Dermis microvascular lymphatic vessel endothelial cell (primary cell): ENCODE measurements around the gene MPEG1. TPM values are rescaled to one million over a fixed set of nuclear protein-coding genes. Genes with fewer than 3 reads are reported as not detected.

Experiments
- DNase-seq, 2 donors: peaks; one replicate each; pipeline versions ENCODE4 v3.0.0 to v3.0.0-alpha.2; 2010; ENCODE audit warnings: low read depth in 2 of 2
- total RNA-seq: library from RNA; depleted of rRNA; stranded (reverse); fragments of >200 nt; gene quantifications from 2 replicates; pipeline ENCODE4 v1.2.1, GENCODE V29; 2014

Gene MPEG1
- total RNA-seq, 1 donor from 2014 or later, result not detected

DNA sequence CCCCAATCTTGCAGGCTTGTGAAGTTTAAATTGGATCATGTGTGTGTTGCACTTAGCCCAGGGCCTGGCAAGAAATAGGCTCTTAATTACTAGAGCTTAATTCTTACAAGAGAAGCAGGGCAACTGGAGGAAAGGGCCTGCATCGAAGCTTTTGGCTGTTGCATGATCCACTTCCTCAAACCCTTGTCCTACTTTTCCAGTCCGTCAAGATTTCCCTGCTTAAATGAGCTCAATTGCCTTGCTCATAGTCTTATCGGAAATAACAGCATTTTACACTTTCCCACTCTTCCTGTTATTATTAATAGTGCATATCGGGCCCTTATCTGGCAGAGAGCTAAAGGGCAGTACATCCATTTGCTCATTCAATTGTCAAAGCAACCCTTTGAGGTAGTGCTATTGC lies 22.7 kb downstream of the MPEG1 start:
- DNase-seq, result peak in 1 of 2 donors; percentile 54

DNA sequence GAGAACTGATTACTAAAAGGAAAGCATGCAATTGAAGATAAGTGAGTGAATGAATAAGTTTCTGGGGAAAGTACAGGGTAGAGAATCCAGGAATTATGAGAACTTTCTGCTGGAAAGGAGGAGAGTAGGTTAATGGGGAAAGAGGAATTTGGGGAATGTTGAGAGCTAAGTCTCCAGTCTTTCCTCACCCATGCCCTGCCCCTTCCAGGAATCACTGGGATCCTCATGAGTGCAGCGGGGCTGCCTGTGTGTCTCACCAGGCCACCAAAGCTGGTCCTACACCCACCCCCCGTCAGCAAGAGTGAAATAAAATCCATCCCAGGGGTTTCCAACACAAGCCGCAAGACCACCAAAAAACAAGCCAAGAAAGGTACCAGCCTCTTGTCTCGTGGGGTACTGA lies 23.8 kb downstream of the MPEG1 start:
- no peak for DNase-seq

DNA sequence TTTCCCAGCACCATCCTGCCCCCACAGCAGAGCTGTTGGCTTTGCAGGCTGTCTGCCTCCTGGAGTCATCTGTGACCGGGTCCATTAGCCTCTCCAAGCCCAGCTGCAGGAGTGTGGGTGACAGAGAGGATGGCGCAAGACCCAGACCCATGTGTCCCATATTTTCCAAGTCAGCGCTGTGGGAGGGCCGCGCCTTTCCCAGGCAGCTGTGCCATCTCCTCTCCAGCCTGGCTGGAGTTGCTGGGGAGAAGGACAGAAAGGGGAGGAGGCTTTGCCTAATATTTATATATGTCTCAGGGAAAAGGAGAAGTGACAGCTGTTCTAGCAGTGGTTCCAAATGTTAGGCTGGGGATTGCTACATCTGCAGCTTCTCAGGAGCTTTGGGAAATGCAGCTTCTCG lies 25.1 kb downstream of the MPEG1 start:
- DNase-seq, result no peak

DNA sequence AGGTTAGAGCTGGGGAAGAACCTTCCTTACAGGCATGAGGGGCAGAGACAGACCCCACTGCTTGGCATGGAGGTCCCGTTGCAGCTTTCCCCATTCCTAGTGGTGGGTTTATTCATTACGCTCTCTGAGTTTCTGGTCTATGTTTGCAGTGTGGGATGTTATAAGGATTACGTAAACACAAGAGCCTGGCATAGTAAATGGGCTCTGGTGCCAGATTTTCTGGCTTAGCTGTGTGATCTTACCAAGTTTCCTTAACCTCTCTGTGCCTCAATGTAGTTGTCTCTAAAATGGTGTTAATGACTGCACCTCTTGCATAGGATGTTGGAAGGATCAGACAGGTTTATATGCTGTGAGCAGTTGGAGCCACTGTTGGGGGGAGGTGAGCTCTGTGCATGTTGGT lies 25.7 kb downstream of the MPEG1 start:
- DNase-seq, result no peak

DNA sequence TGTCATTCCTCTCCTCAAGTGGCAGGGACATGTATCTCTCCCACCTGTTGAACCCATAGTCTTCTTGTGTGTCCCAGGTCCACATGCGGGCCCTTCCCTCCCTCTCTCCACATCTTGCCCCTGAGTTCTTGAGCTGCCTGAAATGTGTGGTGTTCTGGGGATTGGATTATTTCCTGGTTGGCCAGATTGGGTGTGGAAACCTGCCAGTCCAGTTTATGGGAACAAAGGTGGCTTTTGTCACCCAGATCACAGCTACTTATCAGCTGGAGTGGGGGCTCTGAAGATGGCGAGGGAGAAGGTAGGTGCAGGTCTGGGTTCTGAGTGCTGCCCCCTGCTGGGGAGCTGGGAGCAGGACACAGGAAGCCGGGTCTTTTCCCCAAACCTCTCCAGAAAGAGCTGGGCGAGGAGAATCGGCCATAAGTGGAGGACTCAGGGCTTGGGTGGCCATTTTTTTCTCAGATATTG lies 26.6 kb downstream of the MPEG1 start:
- peak in 1 of 2 donors; percentile 12 for DNase-seq

DNA sequence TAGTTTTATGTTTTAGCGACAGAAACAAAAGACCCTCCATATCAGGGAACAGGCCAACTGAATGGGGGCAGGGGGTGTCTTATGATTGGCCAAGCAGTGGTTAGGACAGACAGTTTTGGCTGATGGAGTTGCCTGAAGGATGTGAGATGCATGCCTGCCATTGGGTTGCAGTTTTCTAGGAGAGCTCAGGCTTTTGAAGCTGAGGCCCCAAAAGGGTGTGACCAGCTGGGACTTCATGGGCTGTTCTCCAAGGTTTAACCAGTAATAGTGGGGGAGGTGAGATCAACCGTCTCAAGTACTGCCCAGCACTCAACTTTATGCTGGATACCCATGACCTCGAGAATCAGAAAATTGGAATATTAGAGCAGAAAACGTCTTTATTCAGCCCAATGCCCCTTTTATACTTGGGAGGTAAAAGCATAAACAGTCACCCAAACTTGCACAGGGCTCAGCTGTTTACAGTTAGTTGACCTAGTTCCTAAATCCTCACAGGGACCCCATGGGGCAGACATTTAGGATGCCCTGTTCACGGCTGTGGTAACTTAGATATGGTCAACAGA lies 27.3 kb downstream of the MPEG1 start:
- DNase-seq, result no peak

DNA sequence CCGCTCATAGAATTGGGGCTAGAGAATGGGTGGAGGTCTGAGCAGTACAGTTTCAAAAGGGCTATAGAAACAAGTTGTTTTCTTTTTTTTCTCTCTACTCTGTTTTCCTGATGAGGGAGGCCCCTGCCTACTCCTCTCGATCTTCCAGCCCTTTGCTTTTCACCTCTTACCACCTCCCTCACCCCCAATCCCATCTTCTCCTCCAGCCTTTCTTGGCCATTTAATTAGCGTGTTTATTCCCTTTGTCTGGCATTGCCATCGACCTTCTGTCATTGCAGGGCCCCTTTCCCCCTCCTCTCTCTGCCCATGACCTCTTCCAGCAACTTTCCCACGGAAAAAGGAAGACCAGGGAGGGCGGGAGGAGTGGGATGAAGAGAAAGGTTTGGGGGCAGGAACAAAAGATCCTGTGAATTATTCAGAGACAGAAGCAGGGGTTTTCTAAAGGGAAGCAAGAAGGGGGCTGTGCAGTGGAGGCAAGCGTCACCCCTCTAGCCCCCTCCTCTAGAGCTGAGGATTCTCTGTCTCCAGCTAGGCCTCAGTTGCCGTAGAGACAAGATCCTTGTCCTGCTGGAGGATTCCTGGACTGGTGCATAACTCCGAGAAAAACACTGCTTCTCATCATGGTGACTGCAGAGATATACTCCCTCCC lies 27.9 kb downstream of the MPEG1 start:
- DNase-seq, result no peak

DNA sequence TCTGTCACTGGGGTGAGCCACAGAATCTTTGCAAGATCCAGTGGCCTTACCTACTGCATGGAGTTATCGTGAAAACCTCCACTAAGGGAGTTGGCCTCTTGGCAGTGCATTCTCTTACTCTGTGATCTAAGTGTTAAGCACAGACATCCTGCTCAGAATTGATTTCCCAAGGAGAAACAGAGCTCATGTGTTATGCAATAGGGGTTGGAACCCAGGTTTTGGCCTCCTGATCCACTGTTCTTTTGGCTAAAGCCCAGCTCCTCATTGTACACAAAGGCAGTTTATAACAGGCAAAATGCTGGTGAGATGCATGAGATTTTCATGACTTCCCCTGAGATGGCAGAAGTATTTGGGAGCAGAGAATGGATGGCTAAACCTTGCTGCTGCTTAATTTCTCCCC lies 29.0 kb downstream of the MPEG1 start:
- DNase-seq, result no peak

DNA sequence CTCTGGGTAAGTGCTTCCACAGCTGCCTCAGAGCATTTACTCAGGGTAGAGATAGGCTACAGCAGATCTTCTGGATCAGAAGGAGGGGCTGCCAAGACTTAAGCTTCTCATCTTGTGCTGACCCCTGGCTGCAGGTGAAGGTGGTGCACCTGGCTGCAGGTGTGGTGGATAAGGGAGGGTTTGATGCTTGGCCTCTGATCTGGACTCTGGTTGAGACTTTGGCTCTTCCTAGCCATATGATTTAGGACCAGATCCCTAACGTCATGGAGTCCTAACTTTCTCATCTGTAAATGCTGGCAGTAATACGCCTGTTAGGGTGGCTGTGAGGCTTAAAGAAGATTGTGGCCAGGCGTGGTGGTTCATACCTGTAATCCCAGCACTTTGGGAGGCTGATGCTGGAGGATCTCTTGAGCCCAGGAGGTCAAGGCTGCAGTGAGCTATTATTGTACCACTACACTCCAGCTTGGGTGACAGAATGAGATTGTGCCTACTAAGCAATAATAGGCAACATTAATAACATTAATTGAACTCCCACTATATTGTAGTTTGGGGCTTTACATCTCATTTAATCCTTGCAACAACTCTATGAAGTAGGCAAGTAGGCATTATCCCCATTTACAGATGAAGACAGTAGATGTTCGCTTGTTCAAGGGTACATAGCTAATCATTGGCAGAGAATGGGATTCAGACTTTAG lies 30.1 kb downstream of the MPEG1 start:
- no peak for DNase-seq

DNA sequence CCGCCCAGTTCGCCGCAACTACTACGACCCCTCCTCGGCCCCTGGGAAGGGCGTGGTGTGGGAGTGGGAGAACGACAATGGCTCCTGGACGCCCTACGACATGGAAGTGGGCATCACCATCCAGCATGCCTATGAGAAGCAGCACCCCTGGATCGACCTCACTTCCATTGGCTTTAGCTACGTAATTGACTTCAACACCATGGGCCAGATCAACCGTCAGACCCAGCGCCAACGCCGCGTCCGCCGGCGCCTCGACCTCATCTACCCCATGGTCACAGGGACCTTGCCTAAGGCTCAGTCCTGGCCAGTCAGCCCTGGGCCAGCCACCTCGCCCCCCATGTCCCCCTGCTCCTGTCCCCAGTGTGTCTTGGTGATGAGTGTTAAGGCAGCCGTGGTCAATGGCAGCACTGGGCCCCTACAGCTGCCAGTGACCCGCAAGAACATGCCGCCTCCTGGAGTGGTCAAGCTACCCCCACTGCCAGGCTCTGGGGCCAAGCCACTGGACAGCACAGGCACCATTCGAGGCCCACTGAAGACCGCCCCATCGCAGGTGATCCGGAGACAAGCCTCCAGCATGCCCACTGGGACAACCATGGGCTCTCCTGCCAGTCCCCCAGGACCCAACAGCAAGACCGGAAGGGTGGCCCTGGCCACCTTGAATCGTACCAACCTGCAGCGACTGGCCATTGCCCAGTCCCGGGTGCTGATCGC lies 30.8 kb downstream of the MPEG1 start:
- no peak for DNase-seq

DNA sequence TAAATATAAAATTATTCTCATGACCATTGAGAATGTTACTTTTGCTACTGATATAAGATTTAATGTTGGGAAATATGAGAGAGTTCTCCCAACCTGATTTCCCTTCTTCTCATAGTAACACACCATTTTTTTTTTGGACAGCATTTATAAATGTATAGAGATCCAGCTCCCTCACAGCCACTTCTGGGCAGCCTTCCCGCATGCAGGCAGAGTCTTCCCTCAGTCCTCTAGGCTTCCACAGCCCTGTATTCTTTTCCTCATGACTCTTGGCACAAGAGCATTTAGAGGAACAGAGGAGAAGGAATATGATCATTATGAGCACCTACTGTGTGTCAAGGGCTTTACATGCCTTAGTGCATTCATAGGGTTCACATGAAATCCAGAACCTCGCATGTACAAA lies 31.8 kb downstream of the MPEG1 start:
- DNase-seq, result no peak

DNA sequence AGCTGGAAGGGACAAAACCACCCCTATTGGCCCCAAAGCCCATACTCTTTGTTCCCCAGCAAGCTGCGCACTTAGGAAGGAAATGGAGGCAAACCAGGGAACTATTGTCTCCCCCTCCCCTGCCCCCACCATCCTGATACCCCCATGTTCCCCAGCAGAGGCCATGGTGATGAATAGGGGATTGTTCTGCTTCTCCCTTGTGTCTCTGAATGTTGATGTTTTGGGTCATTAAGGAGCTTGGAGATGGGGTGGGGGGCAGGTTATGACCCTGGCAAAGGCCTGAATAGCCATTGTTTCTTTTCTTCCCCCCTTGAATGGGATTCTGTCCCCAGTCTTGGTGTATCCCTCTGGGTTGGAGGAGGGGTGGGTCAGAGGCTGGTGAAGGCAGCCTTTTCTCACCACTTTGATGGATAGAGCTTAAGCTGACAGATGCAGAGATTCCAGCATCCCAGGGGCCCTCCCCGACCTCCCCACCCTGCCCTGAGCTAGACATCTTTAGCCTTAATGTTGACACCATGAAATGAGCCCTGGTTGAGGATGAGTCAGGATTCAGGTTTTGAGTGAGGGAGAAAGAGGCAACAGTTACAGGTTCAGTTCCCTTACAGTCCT lies 32.5 kb downstream of the MPEG1 start:
- DNase-seq, result no peak

DNA sequence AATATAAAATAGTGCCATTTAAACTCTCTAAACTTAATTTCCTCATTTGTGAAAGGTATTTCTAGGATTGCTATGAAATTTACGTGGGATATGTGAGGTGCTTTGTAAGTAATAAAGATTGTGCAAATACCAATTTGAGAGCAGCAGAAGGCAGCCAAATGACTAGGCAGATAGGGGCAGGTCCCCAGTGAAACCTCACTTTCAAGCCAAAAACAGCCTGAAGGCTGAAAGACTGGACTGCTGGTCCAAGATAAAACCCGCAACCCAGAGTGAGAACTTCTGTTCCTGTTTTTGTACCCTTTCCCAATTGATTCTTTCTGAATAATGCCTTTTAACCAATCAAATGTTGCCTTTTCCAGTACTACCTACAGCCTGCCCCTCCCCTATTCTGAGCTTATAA lies 33.6 kb downstream of the MPEG1 start:
- DNase-seq, result no peak

DNA sequence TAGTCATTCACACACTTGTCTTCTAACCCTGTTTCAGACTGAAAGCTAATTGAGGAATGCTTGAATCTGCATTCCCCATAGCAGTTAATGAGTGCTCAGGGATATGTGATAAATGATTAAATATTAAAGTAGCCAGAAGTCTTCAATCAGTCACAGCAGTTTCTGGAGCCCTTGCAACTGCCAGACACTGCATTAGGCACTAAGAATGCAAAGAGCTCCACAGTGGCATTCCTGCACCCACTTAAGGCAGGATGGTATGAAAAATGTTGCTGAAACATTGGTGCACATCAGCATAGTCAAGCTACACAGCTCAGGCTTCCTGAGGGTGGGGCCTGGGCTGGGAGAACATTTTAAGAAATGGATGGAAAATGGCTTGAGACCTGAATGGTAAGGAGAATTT lies 34.3 kb downstream of the MPEG1 start:
- DNase-seq, result no peak

DNA sequence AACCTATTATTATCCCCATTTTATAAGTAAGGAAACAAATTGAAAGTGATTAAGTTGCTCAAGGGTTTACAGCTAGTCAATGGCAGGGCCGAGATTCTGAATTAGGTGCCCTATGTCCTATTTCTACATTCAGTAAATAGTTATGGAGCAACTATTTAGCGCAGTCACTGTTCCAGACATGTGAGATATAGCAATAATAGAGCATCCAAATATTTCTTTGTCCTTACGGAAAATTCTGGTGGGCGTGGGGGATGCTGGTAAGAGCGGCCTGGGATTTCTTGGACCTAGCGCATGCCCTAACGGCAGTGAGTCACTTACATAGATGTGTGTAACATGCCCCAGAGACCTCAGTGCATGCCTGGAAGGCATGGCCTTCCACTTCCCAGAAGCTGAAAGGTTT lies 36.4 kb downstream of the MPEG1 start:
- no peak for DNase-seq

DNA sequence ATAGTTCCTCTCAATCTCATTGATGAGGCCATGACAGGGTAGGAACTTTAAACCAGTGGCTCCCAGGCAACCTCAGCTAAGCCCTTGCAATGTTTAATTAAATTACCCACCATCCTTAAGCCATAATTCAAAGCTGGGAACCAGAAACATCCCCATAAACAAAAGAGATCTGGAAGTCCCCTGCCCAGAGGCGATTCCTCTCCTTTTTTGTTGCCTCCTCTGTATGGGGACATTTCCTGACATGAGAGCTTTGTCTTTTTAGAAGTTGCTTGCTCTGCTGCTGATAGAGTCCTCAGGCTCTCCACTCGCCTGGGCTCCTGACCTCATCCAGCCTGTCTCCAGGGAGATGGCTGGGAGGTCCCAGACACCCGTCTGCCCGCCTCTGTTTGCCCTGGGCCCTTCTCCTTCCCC lies 37.6 kb downstream of the MPEG1 start:
- DNase-seq, result no peak

DNA sequence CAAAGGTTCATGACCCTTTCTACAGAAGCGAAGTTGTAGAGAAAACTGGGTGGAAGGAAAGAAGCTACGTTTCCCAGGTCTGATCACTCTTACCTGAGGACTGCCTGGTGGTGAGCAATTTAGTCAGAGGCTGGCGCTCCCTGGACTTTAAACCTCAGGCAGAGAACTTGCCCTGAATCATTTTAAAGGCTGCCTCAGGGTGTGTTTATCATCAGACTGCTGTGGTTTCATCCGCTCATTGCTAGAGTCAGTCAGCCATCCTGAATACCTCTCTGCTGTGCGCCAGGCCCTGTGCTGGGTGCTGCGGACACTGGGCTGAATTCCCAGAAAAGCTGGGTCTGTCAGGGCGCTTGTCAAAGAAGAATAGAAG lies 38.1 kb downstream of the MPEG1 start:
- DNase-seq, result no peak

DNA sequence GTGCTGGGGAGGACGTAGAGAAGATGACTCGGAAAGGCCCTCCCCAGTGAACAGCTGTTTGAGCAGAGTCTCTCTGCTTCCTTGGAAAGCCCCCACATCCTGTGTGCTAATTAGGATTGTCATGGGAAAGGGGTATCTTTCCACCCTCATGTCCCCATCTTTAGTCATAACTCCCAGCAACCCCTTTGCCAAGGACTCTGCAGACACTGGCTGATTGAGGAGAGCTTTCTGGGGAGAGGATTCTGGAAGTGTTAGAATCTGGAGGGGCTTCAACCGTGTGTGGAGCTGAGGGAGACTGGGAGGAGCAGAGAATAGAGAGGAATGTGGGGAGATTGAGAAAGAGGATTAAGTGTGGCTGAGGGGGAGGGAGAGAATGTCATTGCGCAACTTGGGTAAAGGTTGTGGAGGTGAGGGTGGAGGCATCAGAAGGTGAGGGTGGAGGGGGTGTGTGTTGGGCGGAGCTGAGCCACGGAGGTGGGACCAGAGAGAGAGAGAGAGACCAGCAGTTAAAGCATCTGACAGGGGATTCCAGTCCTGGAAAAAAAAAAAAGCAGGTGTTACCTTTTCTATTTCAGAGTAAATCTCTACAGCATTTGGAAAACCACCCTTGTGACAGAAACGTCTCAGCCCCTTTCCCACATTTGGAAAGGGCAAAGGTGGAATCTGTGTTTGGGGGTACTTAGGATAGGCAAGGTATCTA lies 38.6 kb downstream of the MPEG1 start:
- peak in 1 of 2 donors; percentile 22 for DNase-seq

DNA sequence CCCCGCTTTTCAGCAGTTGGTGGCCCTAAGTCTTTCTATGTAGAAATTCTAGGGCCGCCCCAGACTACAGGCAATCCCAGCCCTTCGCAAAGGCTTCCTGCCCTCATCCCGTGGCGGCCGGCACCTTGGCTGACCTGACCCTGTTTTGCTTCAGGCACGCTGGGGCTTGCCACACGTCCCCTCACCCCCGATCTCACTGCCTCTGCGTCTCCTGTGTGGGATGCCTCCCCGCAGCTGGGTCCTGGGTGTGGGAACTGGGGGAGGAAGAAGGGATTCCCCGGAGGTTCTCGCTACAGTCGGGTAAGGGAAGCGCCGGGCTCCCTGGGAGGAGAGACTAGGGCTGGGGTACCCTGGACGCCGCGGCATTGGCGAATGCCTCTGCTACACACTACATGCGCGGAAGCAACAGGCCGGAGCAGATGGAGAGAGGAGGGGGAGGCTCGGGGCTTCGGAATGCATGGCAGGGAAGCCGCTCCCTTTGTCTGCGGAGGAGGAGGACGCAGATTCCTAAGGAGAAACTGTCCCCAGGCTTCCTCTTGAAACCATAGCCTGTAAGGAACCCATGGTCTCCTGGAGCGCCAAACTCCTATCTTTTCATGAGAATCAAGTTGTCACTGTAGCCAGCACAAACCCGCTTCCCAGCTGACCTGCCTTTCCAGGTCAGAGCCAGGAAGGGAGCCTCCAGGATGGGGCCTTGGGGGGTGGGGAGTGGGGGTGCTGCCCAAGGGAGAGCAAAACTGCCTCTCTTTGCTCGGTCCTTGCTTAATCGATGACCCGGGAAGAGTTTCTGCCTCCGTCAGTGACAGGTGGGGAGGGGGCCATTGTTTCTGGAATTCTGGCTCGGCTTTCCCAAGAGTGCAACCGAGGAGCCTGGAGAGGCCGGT lies 39.4 kb downstream of the MPEG1 start:
- DNase-seq, result peak in 1 of 2 donors; percentile 23

DNA sequence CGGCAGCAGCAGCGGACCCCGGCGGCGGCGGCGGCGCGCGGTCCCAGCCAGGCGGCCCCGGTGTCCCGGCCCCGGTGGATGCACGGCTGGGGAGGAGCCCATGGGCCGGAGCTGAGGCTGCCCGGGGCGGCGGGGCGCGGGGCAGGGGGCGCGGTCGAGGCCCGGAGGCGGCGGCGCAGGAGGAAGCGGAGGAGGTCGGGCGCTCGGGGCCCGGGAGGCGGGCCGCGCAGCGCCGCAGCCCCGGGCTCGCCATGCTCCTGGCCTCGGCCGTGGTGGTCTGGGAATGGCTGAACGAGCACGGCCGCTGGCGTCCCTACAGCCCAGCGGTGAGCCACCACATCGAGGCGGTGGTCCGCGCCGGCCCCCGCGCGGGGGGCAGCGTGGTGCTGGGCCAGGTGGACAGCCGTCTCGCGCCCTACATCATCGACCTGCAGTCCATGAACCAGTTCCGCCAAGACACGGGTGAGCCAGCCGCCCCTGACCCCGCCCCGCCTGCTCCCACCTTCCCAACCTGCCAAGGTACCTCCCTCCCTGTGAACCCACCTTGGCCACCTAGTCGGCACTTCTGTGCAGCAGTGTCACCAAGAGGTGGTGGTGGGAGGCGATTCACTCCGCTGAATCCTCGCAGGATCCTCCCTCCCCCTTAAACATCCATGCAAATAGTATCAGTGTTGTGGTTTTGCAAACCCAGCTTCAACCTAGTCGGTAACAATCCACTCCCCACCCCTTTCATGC lies 40.2 kb downstream of the MPEG1 start:
- peak in 1 of 2 donors; percentile 11 for DNase-seq
